Prostate gland (tissue), 2 donors: Measurements from ENCODE around the gene SRGAP1.

Experiments
- POLR2A ChIP-seq: fragments of 450-650 bp; IDR thresholded peaks from one replicate; pipeline ENCODE4 v1.6.1; 2016; ENCODE audit warnings: antibody characterized with exemption, mild to moderate bottlenecking
- POLR2AphosphoS5 ChIP-seq: sonication (generic); formaldehyde crosslinking; IDR thresholded peaks from one replicate; pipeline ENCODE4 v1.6.1; 2017; ENCODE audit warnings: antibody characterized with exemption
- TF ChIP-seq, protein P1 (sequence below), 4 experiments: fragments of 200-600 bp in 2 of 4; fragments of 450-650 bp in 2 of 4; sonication (generic) in 2 of 4; IDR thresholded peaks; 1 replicate in 3 of 4; 2 replicates in 1 of 4; pipeline ENCODE4 v1.5.1; 2016 to 2019; ENCODE audit warnings: antibody characterized with exemption in 4 of 4, mild to moderate bottlenecking in 2 of 4, moderate library complexity in 2 of 4

DNA sequence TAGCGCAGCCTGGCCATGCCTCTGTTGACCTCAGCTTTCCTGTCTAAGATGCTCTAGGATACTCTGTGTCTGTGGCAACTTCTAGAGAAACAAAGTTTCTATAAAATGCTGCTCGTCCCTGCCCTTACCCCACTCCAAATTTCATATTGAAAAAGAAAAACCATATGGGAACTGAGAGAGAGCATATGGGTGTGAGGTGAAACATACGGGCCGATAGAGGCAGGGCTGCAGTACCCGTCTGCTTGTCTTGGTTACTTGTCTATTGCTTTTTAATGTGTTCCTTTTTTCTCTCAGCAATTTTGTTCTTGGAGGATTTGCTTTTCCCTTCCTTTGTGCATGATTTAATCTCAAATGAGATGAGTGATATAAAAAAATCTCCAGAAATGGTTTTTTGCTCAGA is 113.0 kb downstream of the SRGAP1 start:
- TF ChIP-seq POLR2AphosphoS5 (no peak), POLR2A (no peak)
- TF ChIP-seq, protein P1, sequence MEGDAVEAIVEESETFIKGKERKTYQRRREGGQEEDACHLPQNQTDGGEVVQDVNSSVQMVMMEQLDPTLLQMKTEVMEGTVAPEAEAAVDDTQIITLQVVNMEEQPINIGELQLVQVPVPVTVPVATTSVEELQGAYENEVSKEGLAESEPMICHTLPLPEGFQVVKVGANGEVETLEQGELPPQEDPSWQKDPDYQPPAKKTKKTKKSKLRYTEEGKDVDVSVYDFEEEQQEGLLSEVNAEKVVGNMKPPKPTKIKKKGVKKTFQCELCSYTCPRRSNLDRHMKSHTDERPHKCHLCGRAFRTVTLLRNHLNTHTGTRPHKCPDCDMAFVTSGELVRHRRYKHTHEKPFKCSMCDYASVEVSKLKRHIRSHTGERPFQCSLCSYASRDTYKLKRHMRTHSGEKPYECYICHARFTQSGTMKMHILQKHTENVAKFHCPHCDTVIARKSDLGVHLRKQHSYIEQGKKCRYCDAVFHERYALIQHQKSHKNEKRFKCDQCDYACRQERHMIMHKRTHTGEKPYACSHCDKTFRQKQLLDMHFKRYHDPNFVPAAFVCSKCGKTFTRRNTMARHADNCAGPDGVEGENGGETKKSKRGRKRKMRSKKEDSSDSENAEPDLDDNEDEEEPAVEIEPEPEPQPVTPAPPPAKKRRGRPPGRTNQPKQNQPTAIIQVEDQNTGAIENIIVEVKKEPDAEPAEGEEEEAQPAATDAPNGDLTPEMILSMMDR (IDR thresholded peaks at IDR 0.05): no peak
